Measurements from ENCODE around the gene NCS1. TPM values are rescaled to one million over a fixed set of nuclear protein-coding genes. Genes with fewer than 3 reads are reported as not detected.
A peak's percentile ranks its signal among the peaks of the same experiment; 100 is the strongest.

The NCS1 gene
- total and polyA plus RNA-seq, 9 of the 15 experiments (the other 6 are each of a cell fraction or from before 2014, with no cell fraction given), result 0.28 to 27.0 (median 9.6) TPM

GRCh38 chr9:130129432-130130061, 42.7 kb upstream of the NCS1 start:
- CTCF ChIA-PET (ENCODE audit: low intra/inter-chr PET ratio), result no interaction called here
- no peak overlapping the region for H3K4me3 ChIP-seq
- no peak overlapping the region for H2AFZ ChIP-seq (ENCODE audit: low read depth, low read length)
- ATAC-seq, result no peak
- H3K9me3 ChIP-seq (replicated peaks; ENCODE audit: control insufficient read depth, insufficient read depth, low read depth, low read length), result no peaks in the 10 kb centered on the region
- DNase-seq (ENCODE audit: extremely low read depth in 1 of 4, low spot score in 3 of 4), result no peak
- H3K79me2 ChIP-seq (ENCODE audit: control insufficient read depth, insufficient read depth, low read length), result no peaks in the 10 kb centered on the region
- H3K27ac ChIP-seq (ENCODE audit: extremely low read depth, low read depth, low read length), result no peak overlapping the region
- intact Hi-C loops (cut with micrococcal nuclease), result no loop called here
- no TSS peak for BruUV-seq (replicated peaks)
- no peak overlapping the region for H3K4me2 ChIP-seq (ENCODE audit: insufficient read depth, low read length)
- no peaks in the 10 kb centered on the region for H3K9me1 ChIP-seq (ENCODE audit: control insufficient read depth, insufficient read depth, low read length)
- H3K9ac ChIP-seq (ENCODE audit: insufficient read depth in 1 of 2, low read depth in 2 of 2, low read length in 2 of 2), result peak overlapping the region in 1 of 2 experiments; percentile 61; a peak in 1 of 4 replicates
- H3K36me3 ChIP-seq (ENCODE audit: control insufficient read depth, insufficient read depth, low read length), result peaks cover 40% of the 10 kb centered on the region; the same call in 2 of the 3 replicates
- no peaks in the 10 kb centered on the region for H4K20me1 ChIP-seq (replicated peaks; ENCODE audit: control insufficient read depth, insufficient read depth, low read length)
- H3K4me1 ChIP-seq (replicated peaks in 1 of 2; ENCODE audit: control insufficient read depth in 2 of 2, insufficient read depth in 2 of 2, low read length in 2 of 2), result peaks cover 8% of the 10 kb centered on the region in 2 experiments; a peak in 4 of 5 replicates
- H3K27me3 ChIP-seq (ENCODE audit: control insufficient read depth in 2 of 2, insufficient read depth in 2 of 2, low read length in 2 of 2), result no peaks in the 10 kb centered on the region
- POLR2A ChIA-PET, result interaction anchor here (0.5 to 1.7 kb wide), 3 partner anchors 10 to 27 kb away, joined by 3 to 4 read pairs (median 4); no protein-coding TSS in a partner anchor
- WGBS (ENCODE audit: insufficient coverage, low coverage, missing lambda C conversion rate), result 92% methylated on average over 20 of the region's 22 CpGs
- TF ChIP-seq HIVEP1 (CRISPR knock-in tag; IDR thresholded peaks at IDR 0.05) (no peak), ZNF644 (tag; IDR thresholded peaks at IDR 0.05; ENCODE audit: low read depth) (no peak), FOXK2 (conservative IDR thresholded peaks at IDR 0.05 in 1 of 2, IDR thresholded peaks at IDR 0.05 in 1 of 2; ENCODE audit: low read depth in 2 of 2) (no peak), HMG20A (CRISPR knock-in tag; conservative IDR thresholded peaks at IDR 0.05) (no peak), SMC3 (conservative IDR thresholded peaks at IDR 0.05; ENCODE audit: insufficient read depth, low read depth, low read length) (no peak), RB1 (IDR thresholded peaks at IDR 0.05; ENCODE audit: low read depth) (no peak), CGGBP1 (CRISPR knock-in tag; IDR thresholded peaks at IDR 0.05) (no peak), ZNF699 (CRISPR knock-in tag; IDR thresholded peaks at IDR 0.05; ENCODE audit: insufficient replicate concordance) (no peak), SLC30A9 (CRISPR knock-in tag; IDR thresholded peaks at IDR 0.05) (no peak), ARNT (IDR thresholded peaks at IDR 0.05) (no peak), MTA3 (IDR thresholded peaks at IDR 0.05; ENCODE audit: borderline replicate concordance) (no peak), MEF2D (tag; conservative IDR thresholded peaks at IDR 0.05; ENCODE audit: low read depth) (no peak), CEBPB (tag; IDR thresholded peaks at IDR 0.05) (no peak), CAMTA2 (CRISPR knock-in tag; conservative IDR thresholded peaks at IDR 0.05) (no peak), ZBTB49 (CRISPR knock-in tag; IDR thresholded peaks at IDR 0.05; ENCODE audit: borderline replicate concordance) (no peak), ZNF354B (CRISPR knock-in tag; IDR thresholded peaks at IDR 0.05) (no peak), FOSL1 (tag; conservative IDR thresholded peaks at IDR 0.05) (no peak)
- TF ChIP-seq, protein P1, sequence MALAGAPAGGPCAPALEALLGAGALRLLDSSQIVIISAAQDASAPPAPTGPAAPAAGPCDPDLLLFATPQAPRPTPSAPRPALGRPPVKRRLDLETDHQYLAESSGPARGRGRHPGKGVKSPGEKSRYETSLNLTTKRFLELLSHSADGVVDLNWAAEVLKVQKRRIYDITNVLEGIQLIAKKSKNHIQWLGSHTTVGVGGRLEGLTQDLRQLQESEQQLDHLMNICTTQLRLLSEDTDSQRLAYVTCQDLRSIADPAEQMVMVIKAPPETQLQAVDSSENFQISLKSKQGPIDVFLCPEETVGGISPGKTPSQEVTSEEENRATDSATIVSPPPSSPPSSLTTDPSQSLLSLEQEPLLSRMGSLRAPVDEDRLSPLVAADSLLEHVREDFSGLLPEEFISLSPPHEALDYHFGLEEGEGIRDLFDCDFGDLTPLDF (CRISPR knock-in tag; IDR thresholded peaks at IDR 0.05), result no peak
- in situ Hi-C loops (cut with MboI), result loop anchor here (25.0 kb wide), 1 partner anchor 558 kb away; the partner anchor contains the start of gene EXOSC2
- FAIRE-seq, result no peak

All from K562 (cell line).